WTC11 (cell line): ENCODE measurements around the gene RANBP9. TPM values are rescaled to one million over a fixed set of nuclear protein-coding genes. Genes with fewer than 3 reads are reported as not detected.

Experiments used
- ATAC-seq: fragments of 200-7000 bp; cut with Tn5 transposase; 2 replicates; pipeline ENCODE4 v1.10.0; 2021; ENCODE audit warnings: mild to moderate bottlenecking, moderate library complexity
- CTCF ChIA-PET: fragments of 300-600 bp; sonication (Branson Sonifier 250); formaldehyde crosslinking; loops from one replicate; lab custom pipeline; 2021; ENCODE audit warnings: antibody characterized with exemption; lab: Charles Lee
- POLR2A ChIA-PET: fragments of 350-600 bp; sonication (Branson Sonifier 250); formaldehyde crosslinking; loops from one replicate; lab custom pipeline; 2021; ENCODE audit warnings: antibody characterized with exemption; lab: Charles Lee
- DNase-seq: peaks from one replicate; pipeline ENCODE4 v3.0.0; 2021; ENCODE audit warnings: low spot score
- H3K27ac Mint-ChIP-seq: 2 replicates; pipeline ENCODE4 v1.8.0; 2021; ENCODE audit warnings: mixed read lengths
- H3K27me3 Mint-ChIP-seq: 2 replicates; pipeline ENCODE4 v1.8.0; 2021; ENCODE audit warnings: low read depth, mild to moderate bottlenecking, moderate library complexity, mixed read lengths
- H3K36me3 Mint-ChIP-seq: 2 replicates; pipeline ENCODE4 v1.8.0; 2021; ENCODE audit warnings: mixed read lengths
- H3K4me1 Mint-ChIP-seq: 2 replicates; pipeline ENCODE4 v1.8.0; 2022; ENCODE audit warnings: mixed read lengths
- H3K4me3 Mint-ChIP-seq: 2 replicates; pipeline ENCODE4 v1.8.0; 2021; ENCODE audit warnings: mild to moderate bottlenecking, moderate library complexity, mixed read lengths
- H3K9me3 Mint-ChIP-seq: 2 replicates; pipeline ENCODE4 v1.8.0; 2021; ENCODE audit warnings: mixed read lengths
- AR ChIP-seq: fragments of 250-450 bp; sonication (Bioruptor Pico); IDR thresholded peaks from 2 replicates; pipeline ENCODE4 v1.9.0; 2021; ENCODE audit warnings: mild to moderate bottlenecking
- ATF3 ChIP-seq: sonication (generic); formaldehyde crosslinking; conservative IDR thresholded peaks from 2 replicates; pipeline ENCODE4 v1.8.1; 2022; ENCODE audit warnings: mild to moderate bottlenecking, missing genetic modification reagents
- CREM ChIP-seq: sonication (generic); formaldehyde crosslinking; IDR thresholded peaks from 2 replicates; pipeline ENCODE4 v1.8.1; 2022; ENCODE audit warnings: mild to moderate bottlenecking, missing genetic modification reagents, moderate library complexity
- CTCF ChIP-seq: fragments of 200-600 bp; IDR thresholded peaks from 2 replicates; pipeline ENCODE4 v1.8.0; 2022; ENCODE audit warnings: antibody characterized with exemption
- E2F1 ChIP-seq: sonication (generic); formaldehyde crosslinking; IDR thresholded peaks from 2 replicates; pipeline ENCODE4 v1.8.0; 2022; ENCODE audit warnings: mild to moderate bottlenecking, missing genetic modification reagents
- FOXK1 ChIP-seq: sonication (generic); formaldehyde crosslinking; IDR thresholded peaks from 2 replicates; pipeline ENCODE4 v1.8.0; 2022; ENCODE audit warnings: mild to moderate bottlenecking, moderate library complexity, missing genetic modification reagents
- GRHL2 ChIP-seq: fragments of 250-450 bp; sonication (Bioruptor Pico); IDR thresholded peaks from 2 replicates; pipeline ENCODE4 v1.8.0; 2022; ENCODE audit warnings: mild to moderate bottlenecking, moderate library complexity; ENCODE audit not compliant: insufficient replicate concordance, severe bottlenecking
- GTF2I ChIP-seq: fragments of 250-450 bp; sonication (Bioruptor Pico); conservative IDR thresholded peaks from 2 replicates; pipeline ENCODE4 v1.4.0; 2021; ENCODE audit warnings: mild to moderate bottlenecking
- IRF2 ChIP-seq: sonication (generic); formaldehyde crosslinking; IDR thresholded peaks from 2 replicates; pipeline ENCODE4 v1.8.0; 2022; ENCODE audit warnings: low read depth, missing genetic modification reagents, borderline replicate concordance
- NFE2L1 ChIP-seq: sonication (generic); formaldehyde crosslinking; IDR thresholded peaks from 2 replicates; pipeline ENCODE4 v1.8.1; 2023; ENCODE audit warnings: missing genetic modification reagents
- TCF7 ChIP-seq: sonication (generic); formaldehyde crosslinking; IDR thresholded peaks from 2 replicates; pipeline ENCODE4 v1.8.0; 2022; ENCODE audit warnings: mild to moderate bottlenecking, low read depth, missing genetic modification reagents, moderate library complexity
- TEAD4 ChIP-seq: sonication (generic); formaldehyde crosslinking; IDR thresholded peaks from 2 replicates; pipeline ENCODE4 v1.8.0; 2022; ENCODE audit warnings: mild to moderate bottlenecking, missing genetic modification reagents
- ZNF219 ChIP-seq: sonication (generic); formaldehyde crosslinking; IDR thresholded peaks from 2 replicates; pipeline ENCODE4 v1.8.0; 2023; ENCODE audit warnings: missing genetic modification reagents, mild to moderate bottlenecking, borderline replicate concordance
- ZNF232 ChIP-seq: sonication (generic); formaldehyde crosslinking; IDR thresholded peaks from 2 replicates; pipeline ENCODE4 v1.8.0; 2022; ENCODE audit warnings: mild to moderate bottlenecking, missing genetic modification reagents
- ZNF281 ChIP-seq: sonication (generic); formaldehyde crosslinking; IDR thresholded peaks from 2 replicates; pipeline ENCODE4 v1.8.0; 2023; ENCODE audit warnings: mild to moderate bottlenecking, missing genetic modification reagents
- ZNF416 ChIP-seq: fragments of 250-450 bp; sonication (Bioruptor Pico); IDR thresholded peaks from 2 replicates; pipeline ENCODE4 v1.9.0; 2021; ENCODE audit warnings: mild to moderate bottlenecking, inconsistent platforms
- total RNA-seq: library from RNA; stranded (reverse); gene quantifications from 3 replicates; pipeline ENCODE4 v1.2.3, GENCODE V29; 2021
- TF ChIP-seq, protein P1 (sequence below): sonication (generic); formaldehyde crosslinking; IDR thresholded peaks from 2 replicates; pipeline ENCODE4 v1.8.0; 2022; ENCODE audit warnings: mild to moderate bottlenecking, missing genetic modification reagents

RANBP9 gene
- total RNA-seq, 1 experiment from 2014 or later, result 33.4 TPM

DNA sequence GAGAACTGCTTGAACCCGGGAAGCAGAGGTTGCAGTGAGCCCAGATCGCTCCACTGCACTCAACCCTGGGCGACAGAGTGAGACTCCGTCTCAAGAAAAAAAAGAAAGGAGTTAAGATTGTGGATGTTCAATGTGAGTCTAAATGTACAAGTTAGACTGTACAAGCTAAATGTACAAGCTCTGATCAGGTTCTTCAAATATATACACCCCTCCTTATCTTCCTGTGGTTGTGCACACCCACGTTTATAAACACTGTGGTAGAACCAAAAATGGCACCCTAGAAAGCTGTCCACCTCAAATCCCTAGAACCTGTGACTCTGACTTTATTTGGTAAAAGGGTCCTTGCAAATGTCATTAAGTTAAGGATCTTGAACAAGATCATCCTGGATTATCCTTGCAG, 11.2 kb upstream of the RANBP9 start:
- Mint-ChIP-seq H3K9me3 (peaks cover 3% of the 10 kb centered on the region), H3K27ac (no peak overlapping the region), H3K27me3 (no peaks in the 10 kb centered on the region; the same call in 1 of the 2 replicates), H3K4me1 (no peaks in the 10 kb centered on the region), H3K36me3 (0 out of 2 replicates have a peak, but pooled peaks cover 2% of the 10 kb centered on the region), H3K4me3 (no peak overlapping the region)
- POLR2A ChIA-PET, result no interaction called here
- TF ChIP-seq TEAD4 (CRISPR knock-in tag) (no peak), ATF3 (CRISPR knock-in tag) (no peak), GTF2I (CRISPR knock-in tag) (no peak), AR (CRISPR knock-in tag) (no peak), NFE2L1 (CRISPR knock-in tag) (no peak), CREM (no peak), CTCF (no peak), E2F1 (CRISPR knock-in tag) (no peak), IRF2 (CRISPR knock-in tag) (no peak), FOXK1 (CRISPR knock-in tag) (no peak), ZNF219 (CRISPR knock-in tag) (no peak), TCF7 (CRISPR knock-in tag) (no peak), ZNF232 (CRISPR knock-in tag) (no peak), ZNF281 (CRISPR knock-in tag) (no peak), ZNF416 (CRISPR knock-in tag) (no peak)
- TF ChIP-seq, protein P1, sequence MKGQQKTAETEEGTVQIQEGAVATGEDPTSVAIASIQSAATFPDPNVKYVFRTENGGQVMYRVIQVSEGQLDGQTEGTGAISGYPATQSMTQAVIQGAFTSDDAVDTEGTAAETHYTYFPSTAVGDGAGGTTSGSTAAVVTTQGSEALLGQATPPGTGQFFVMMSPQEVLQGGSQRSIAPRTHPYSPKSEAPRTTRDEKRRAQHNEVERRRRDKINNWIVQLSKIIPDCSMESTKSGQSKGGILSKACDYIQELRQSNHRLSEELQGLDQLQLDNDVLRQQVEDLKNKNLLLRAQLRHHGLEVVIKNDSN, result no peak
- ATAC-seq (no peak), DNase-seq (no peak)
- CTCF ChIA-PET, result no interaction called here

- H3K36me3 Mint-ChIP-seq, result peaks cover 22% of the 10 kb centered on the region
- no peak overlapping the region for H3K27ac Mint-ChIP-seq
- H3K27me3 Mint-ChIP-seq, result peaks cover 5% of the 10 kb centered on the region; the same call in 1 of the 2 replicates
- ChIA-PET POLR2A (no interaction called here), CTCF (no interaction called here)
- no peaks in the 10 kb centered on the region for H3K4me1 Mint-ChIP-seq
- DNase-seq (no peak), ATAC-seq (no peak)
- TF ChIP-seq GRHL2 (CRISPR knock-in tag), result no peak
- H3K4me3 Mint-ChIP-seq, result no peak overlapping the region
- H3K9me3 Mint-ChIP-seq, result peaks cover 25% of the 10 kb centered on the region
These were observed 6.5 kb upstream of the RANBP9 start for GRCh38 chr6:13718123-13718458.
